Measurements from ENCODE around the gene EPGN.

DNA sequence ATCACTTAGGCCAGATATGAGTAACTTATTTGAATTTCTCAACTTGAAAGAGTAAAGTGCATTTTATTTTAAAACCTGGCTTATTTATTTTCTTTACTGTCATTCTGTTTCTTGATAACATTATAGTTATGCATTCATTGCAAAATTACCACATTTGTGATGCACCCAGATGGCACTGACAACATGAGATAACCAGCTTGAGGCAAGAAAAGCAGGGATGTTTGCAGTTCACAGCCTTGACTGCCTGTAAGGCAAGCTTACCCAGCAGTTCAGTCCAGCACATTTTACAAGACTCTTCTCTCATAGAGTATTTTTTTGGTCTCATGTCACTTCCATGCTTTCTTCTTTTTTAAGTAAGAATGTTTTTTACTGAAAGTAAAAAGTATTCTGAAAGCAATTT, 25.3 kb upstream of the EPGN start:
- no peak for TF ChIP-seq CTCF (IDR thresholded peaks at IDR 0.05)
- no peak for TF ChIP-seq POLR2A (IDR thresholded peaks at IDR 0.05)

Data from Peyer's patch (tissue), 4 donors.